Activated naive CD8-positive, alpha-beta T cell treated with anti-CD3 and anti-CD28 coated beads for 36 hours (primary cell): ENCODE data around the gene PTMS. TPM values are rescaled to one million over a fixed set of nuclear protein-coding genes. Genes with fewer than 3 reads are reported as not detected.
A peak's percentile ranks its signal among the peaks of the same experiment; 100 is the strongest.
"Not testable (repeated sequence)": the region's sequence is repeated elsewhere in the genome, so short reads cannot be mapped to it uniquely, and the experiment has no call there.

Source experiments
- DNase-seq: peaks from one replicate; pipeline ENCODE4 v3.0.0; 2021
- H3K27ac Mint-ChIP-seq: one replicate; pipeline ENCODE4 v1.8.0; 2022; ENCODE audit warnings: mild to moderate bottlenecking, moderate library complexity, mixed read lengths
- H3K27me3 Mint-ChIP-seq: one replicate; pipeline ENCODE4 v1.8.0; 2022; ENCODE audit warnings: mild to moderate bottlenecking, mixed read lengths
- H3K36me3 Mint-ChIP-seq: one replicate; pipeline ENCODE4 v1.8.0; 2021; ENCODE audit warnings: mild to moderate bottlenecking, mixed read lengths
- H3K4me1 Mint-ChIP-seq: one replicate; pipeline ENCODE4 v1.8.0; 2021; ENCODE audit warnings: mixed read lengths
- H3K4me3 Mint-ChIP-seq: one replicate; pipeline ENCODE4 v1.8.0; 2022; ENCODE audit warnings: mild to moderate bottlenecking, moderate library complexity, mixed read lengths
- H3K9me3 Mint-ChIP-seq: one replicate; pipeline ENCODE4 v1.8.0; 2022; ENCODE audit warnings: mixed read lengths
- total RNA-seq, 2 experiments: library from RNA; stranded (reverse); gene quantifications; one replicate each; pipeline ENCODE4 v1.2.3, GENCODE V29; 2021

PTMS gene
- total RNA-seq: 10 to 100 TPM; 23.3 to 25.1 TPM

GRCh38 chr12:6765634-6766581, at the start of gene PTMS:
TSS of gene PTMS (plus strand) at chr12:6766363. CDS start at chr12:6766706, 343 bp downstream.
- Mint-ChIP-seq H3K27ac (no peak within 1 kb of the TSS), H3K4me3 (peak within 1 kb of the TSS; percentile 85), H3K36me3 (peaks cover 12% of the 10 kb centered on the region), H3K27me3 (peaks cover 79% of the 10 kb centered on the region), H3K9me3 (no peaks in the 10 kb centered on the region), H3K4me1 (peaks cover 31% of the 10 kb centered on the region)
- peak; percentile 42 for DNase-seq

- H3K27me3 Mint-ChIP-seq: peaks cover 6% of the 10 kb centered on the region
- no peak overlapping the region for H3K4me3 Mint-ChIP-seq
- H3K27ac Mint-ChIP-seq: no peak overlapping the region
- no peaks in the 10 kb centered on the region for H3K9me3 Mint-ChIP-seq
- no peaks in the 10 kb centered on the region for H3K4me1 Mint-ChIP-seq
- no peaks in the 10 kb centered on the region for H3K36me3 Mint-ChIP-seq
- DNase-seq: no peak
Observed at GRCh38 chr12:6716874-6717437, 49.2 kb upstream of the PTMS start.

GRCh38 chr12:6722863-6723262, 43.3 kb upstream of the PTMS start:
- Mint-ChIP-seq H3K36me3 (peaks cover 9% of the 10 kb centered on the region), H3K9me3 (no peaks in the 10 kb centered on the region), H3K4me3 (peak overlapping the region; percentile 2), H3K27ac (no peak overlapping the region), H3K4me1 (peaks cover 18% of the 10 kb centered on the region), H3K27me3 (no peaks in the 10 kb centered on the region)
- DNase-seq: no peak

GRCh38 chr12:6723607-6724408, 42.4 kb upstream of the PTMS start, which contains the start of gene COPS7A:
TSS of gene COPS7A (plus strand) at chr12:6724046. CDS start at chr12:6724657, 611 bp downstream.
- peak within 1 kb of the TSS; percentile 95 for H3K27ac Mint-ChIP-seq
- H3K27me3 Mint-ChIP-seq: no peaks in the 10 kb centered on the region
- H3K36me3 Mint-ChIP-seq: peaks cover 9% of the 10 kb centered on the region
- peak within 1 kb of the TSS; percentile 90 for H3K4me3 Mint-ChIP-seq
- H3K4me1 Mint-ChIP-seq: peaks cover 18% of the 10 kb centered on the region
- peak; percentile 97 for DNase-seq
- no peaks in the 10 kb centered on the region for H3K9me3 Mint-ChIP-seq

- peak overlapping the region; percentile 90 for H3K4me3 Mint-ChIP-seq
- H3K9me3 Mint-ChIP-seq: no peaks in the 10 kb centered on the region
- H3K36me3 Mint-ChIP-seq: peaks cover 9% of the 10 kb centered on the region
- H3K27me3 Mint-ChIP-seq: no peaks in the 10 kb centered on the region
- H3K4me1 Mint-ChIP-seq: peaks cover 18% of the 10 kb centered on the region
- DNase-seq: peak; percentile 33
- peak overlapping the region; percentile 95 for H3K27ac Mint-ChIP-seq
Observed at GRCh38 chr12:6724409-6724797, 41.8 kb upstream of the PTMS start.

- Mint-ChIP-seq H3K9me3 (no peaks in the 10 kb centered on the region), H3K36me3 (peaks cover 13% of the 10 kb centered on the region), H3K27me3 (no peaks in the 10 kb centered on the region), H3K4me3 (peak overlapping the region; percentile 90), H3K27ac (peak overlapping the region; percentile 64), H3K4me1 (peaks cover 18% of the 10 kb centered on the region)
- DNase-seq: no peak
Observed at GRCh38 chr12:6725350-6725749, 40.8 kb upstream of the PTMS start.

GRCh38 chr12:6729186-6729585, 37.0 kb upstream of the PTMS start:
- no peak overlapping the region for H3K4me3 Mint-ChIP-seq
- peaks cover 13% of the 10 kb centered on the region for H3K4me1 Mint-ChIP-seq
- H3K9me3 Mint-ChIP-seq: no peaks in the 10 kb centered on the region
- DNase-seq: no peak
- H3K27me3 Mint-ChIP-seq: no peaks in the 10 kb centered on the region
- H3K36me3 Mint-ChIP-seq: peaks cover 20% of the 10 kb centered on the region
- H3K27ac Mint-ChIP-seq: no peak overlapping the region

- Mint-ChIP-seq H3K27ac (no peak overlapping the region), H3K27me3 (no peaks in the 10 kb centered on the region), H3K36me3 (peaks cover 20% of the 10 kb centered on the region), H3K9me3 (no peaks in the 10 kb centered on the region), H3K4me3 (no peak overlapping the region), H3K4me1 (peaks cover 10% of the 10 kb centered on the region)
- DNase-seq: no peak
Observed at GRCh38 chr12:6730169-6730568, 36.0 kb upstream of the PTMS start.

- no peak for DNase-seq
- no peak overlapping the region for H3K27ac Mint-ChIP-seq
- H3K4me1 Mint-ChIP-seq: peaks cover 4% of the 10 kb centered on the region
- H3K27me3 Mint-ChIP-seq: no peaks in the 10 kb centered on the region
- H3K4me3 Mint-ChIP-seq: no peak overlapping the region
- peaks cover 14% of the 10 kb centered on the region for H3K36me3 Mint-ChIP-seq
- H3K9me3 Mint-ChIP-seq: no peaks in the 10 kb centered on the region
Observed at GRCh38 chr12:6734506-6735387, 31.4 kb upstream of the PTMS start.

GRCh38 chr12:6735448-6736191, 30.5 kb upstream of the PTMS start:
- Mint-ChIP-seq H3K9me3 (no peaks in the 10 kb centered on the region), H3K27ac (no peak overlapping the region), H3K36me3 (peaks cover 10% of the 10 kb centered on the region), H3K27me3 (no peaks in the 10 kb centered on the region), H3K4me3 (no peak overlapping the region), H3K4me1 (peaks cover 4% of the 10 kb centered on the region)
- peak; percentile 34 for DNase-seq

- no peak overlapping the region for H3K27ac Mint-ChIP-seq
- H3K9me3 Mint-ChIP-seq: no peaks in the 10 kb centered on the region
- H3K36me3 Mint-ChIP-seq: peaks cover 3% of the 10 kb centered on the region
- H3K4me1 Mint-ChIP-seq: peaks cover 4% of the 10 kb centered on the region
- no peak overlapping the region for H3K4me3 Mint-ChIP-seq
- H3K27me3 Mint-ChIP-seq: no peaks in the 10 kb centered on the region
- no peak for DNase-seq
Observed at GRCh38 chr12:6736754-6737153, 29.4 kb upstream of the PTMS start.

- not testable (repeated sequence) for H3K27me3 Mint-ChIP-seq, H3K4me3 Mint-ChIP-seq, H3K27ac Mint-ChIP-seq, H3K9me3 Mint-ChIP-seq, DNase-seq
- Mint-ChIP-seq H3K4me1 (peaks cover 27% of the 10 kb centered on the region), H3K36me3 (peaks cover 23% of the 10 kb centered on the region)
Observed at GRCh38 chr12:6742080-6742479, 24.1 kb upstream of the PTMS start.

- no peaks in the 10 kb centered on the region for H3K27me3 Mint-ChIP-seq
- H3K4me1 Mint-ChIP-seq: peaks cover 27% of the 10 kb centered on the region
- no peak for DNase-seq
- peaks cover 30% of the 10 kb centered on the region for H3K36me3 Mint-ChIP-seq
- no peaks in the 10 kb centered on the region for H3K9me3 Mint-ChIP-seq
- H3K27ac Mint-ChIP-seq: peak overlapping the region; percentile 52
- no peak overlapping the region for H3K4me3 Mint-ChIP-seq
Observed at GRCh38 chr12:6742834-6743233, 23.3 kb upstream of the PTMS start.

GRCh38 chr12:6743300-6743699, 22.9 kb upstream of the PTMS start:
- Mint-ChIP-seq H3K36me3 (peaks cover 33% of the 10 kb centered on the region), H3K4me1 (peaks cover 27% of the 10 kb centered on the region), H3K27ac (peak overlapping the region; percentile 52)
- H3K4me3 Mint-ChIP-seq, H3K9me3 Mint-ChIP-seq, H3K27me3 Mint-ChIP-seq, DNase-seq: not testable (repeated sequence)
